ENCODE results near the gene LMNA.
A peak's percentile ranks its signal among the peaks of the same experiment; 100 is the strongest.

LMNA gene

GRCh38 chr1:156129687-156130577, 15.4 kb downstream of the LMNA start:
- in situ Hi-C loops (cut with MboI; ENCODE audit: low pct_unique_long_range_greater_than_20kb, low sequenced_read_pairs) = loop anchor here (5.0 kb wide), 1 partner anchor 38 kb away; no protein-coding TSS in a partner anchor
- DNase-seq = peak; percentile 82

DNA sequence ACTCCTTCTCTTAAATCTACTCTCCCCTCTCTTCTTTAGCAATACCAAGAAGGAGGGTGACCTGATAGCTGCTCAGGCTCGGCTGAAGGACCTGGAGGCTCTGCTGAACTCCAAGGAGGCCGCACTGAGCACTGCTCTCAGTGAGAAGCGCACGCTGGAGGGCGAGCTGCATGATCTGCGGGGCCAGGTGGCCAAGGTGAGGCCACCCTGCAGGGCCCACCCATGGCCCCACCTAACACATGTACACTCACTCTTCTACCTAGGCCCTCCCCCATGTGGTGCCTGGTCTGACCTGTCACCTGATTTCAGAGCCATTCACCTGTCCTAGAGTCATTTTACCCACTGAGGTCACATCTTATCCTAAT, 16.0 kb downstream of the LMNA start:
- DNase-seq = no peak
- in situ Hi-C loops (cut with MboI; ENCODE audit: low pct_unique_long_range_greater_than_20kb, low sequenced_read_pairs) = no loop called here

DNA sequence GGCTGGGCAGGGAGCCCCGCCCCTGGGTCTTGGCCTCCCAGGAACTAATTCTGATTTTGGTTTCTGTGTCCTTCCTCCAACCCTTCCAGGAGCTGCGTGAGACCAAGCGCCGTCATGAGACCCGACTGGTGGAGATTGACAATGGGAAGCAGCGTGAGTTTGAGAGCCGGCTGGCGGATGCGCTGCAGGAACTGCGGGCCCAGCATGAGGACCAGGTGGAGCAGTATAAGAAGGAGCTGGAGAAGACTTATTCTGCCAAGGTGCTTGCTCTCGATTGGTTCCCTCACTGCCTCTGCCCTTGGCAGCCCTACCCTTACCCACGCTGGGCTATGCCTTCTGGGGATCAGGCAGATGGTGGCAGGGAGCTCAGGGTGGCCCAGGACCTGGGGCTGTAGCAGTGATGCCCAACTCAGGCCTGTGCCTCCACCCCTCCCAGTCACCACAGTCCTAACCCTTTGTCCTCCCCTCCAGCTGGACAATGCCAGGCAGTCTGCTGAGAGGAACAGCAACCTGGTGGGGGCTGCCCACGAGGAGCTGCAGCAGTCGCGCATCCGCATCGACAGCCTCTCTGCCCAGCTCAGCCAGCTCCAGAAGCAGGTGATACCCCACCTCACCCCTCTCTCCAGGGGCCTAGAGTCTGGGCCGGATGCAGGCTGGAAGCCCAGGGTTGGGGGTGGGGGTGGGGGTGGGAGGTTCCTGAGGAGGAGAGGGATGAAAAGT, 20.4 kb downstream of the LMNA start:
- in situ Hi-C loops (cut with MboI; ENCODE audit: low pct_unique_long_range_greater_than_20kb, low sequenced_read_pairs) = no loop called here

DNA sequence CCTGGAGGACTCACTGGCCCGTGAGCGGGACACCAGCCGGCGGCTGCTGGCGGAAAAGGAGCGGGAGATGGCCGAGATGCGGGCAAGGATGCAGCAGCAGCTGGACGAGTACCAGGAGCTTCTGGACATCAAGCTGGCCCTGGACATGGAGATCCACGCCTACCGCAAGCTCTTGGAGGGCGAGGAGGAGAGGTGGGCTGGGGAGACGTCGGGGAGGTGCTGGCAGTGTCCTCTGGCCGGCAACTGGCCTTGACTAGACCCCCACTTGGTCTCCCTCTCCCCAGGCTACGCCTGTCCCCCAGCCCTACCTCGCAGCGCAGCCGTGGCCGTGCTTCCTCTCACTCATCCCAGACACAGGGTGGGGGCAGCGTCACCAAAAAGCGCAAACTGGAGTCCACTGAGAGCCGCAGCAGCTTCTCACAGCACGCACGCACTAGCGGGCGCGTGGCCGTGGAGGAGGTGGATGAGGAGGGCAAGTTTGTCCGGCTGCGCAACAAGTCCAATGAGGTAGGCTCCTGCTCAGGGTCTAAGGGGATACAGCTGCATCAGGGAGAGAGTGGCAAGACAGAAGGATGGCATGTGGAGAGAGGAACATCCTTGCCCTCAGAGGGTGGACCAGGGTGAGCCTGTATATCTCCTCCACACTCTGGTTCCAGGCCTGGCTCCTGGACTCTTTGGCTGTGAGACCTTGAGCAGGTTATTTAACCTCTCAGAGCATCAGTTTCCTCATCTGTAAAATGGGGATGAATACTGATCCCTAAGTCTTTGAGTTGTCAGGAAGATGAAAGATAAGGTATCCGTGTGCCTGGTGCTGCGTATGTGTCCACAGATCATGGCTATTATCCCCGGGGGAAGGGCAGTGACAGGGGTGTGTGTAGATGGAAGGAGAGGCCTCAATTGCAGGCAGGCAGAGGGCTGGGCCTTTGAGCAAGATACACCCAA, 21.7 kb downstream of the LMNA start:
- DNase-seq = no peak

More for the DNA sequence above, 20.4 kb downstream of the LMNA start:
- DNase-seq = no peak

DNA sequence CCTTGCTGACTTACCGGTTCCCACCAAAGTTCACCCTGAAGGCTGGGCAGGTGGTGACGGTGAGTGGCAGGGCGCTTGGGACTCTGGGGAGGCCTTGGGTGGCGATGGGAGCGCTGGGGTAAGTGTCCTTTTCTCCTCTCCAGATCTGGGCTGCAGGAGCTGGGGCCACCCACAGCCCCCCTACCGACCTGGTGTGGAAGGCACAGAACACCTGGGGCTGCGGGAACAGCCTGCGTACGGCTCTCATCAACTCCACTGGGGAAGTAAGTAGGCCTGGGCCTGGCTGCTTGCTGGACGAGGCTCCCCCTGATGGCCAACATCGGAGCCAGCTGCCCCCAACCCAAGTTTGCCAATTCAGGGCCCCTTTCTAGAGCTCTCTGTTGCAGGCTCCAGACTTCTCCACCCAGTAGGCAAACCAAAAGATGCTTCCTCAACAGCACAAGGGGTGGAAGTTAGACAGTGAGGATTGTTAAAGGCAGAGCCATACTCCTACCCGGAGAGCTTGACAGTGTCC, 22.5 kb downstream of the LMNA start:
- in situ Hi-C loops (cut with MboI; ENCODE audit: low pct_unique_long_range_greater_than_20kb, low sequenced_read_pairs) = no loop called here
- DNase-seq = no peak

More for the DNA sequence above, 21.7 kb downstream of the LMNA start:
- in situ Hi-C loops (cut with MboI; ENCODE audit: low pct_unique_long_range_greater_than_20kb, low sequenced_read_pairs) = no loop called here

GRCh38 chr1:156138458-156138867, 24.0 kb downstream of the LMNA start:
- in situ Hi-C loops (cut with MboI; ENCODE audit: low pct_unique_long_range_greater_than_20kb, low sequenced_read_pairs) = no loop called here
- DNase-seq = no peak

- DNase-seq = no peak
- in situ Hi-C loops (cut with MboI; ENCODE audit: low pct_unique_long_range_greater_than_20kb, low sequenced_read_pairs) = no loop called here
Observed at GRCh38 chr1:156140879-156141707, 26.6 kb downstream of the LMNA start.

- in situ Hi-C loops (cut with MboI; ENCODE audit: low pct_unique_long_range_greater_than_20kb, low sequenced_read_pairs) = no loop called here
- no peak for DNase-seq
Observed at GRCh38 chr1:156143765-156144489, 29.4 kb downstream of the LMNA start.

DNA sequence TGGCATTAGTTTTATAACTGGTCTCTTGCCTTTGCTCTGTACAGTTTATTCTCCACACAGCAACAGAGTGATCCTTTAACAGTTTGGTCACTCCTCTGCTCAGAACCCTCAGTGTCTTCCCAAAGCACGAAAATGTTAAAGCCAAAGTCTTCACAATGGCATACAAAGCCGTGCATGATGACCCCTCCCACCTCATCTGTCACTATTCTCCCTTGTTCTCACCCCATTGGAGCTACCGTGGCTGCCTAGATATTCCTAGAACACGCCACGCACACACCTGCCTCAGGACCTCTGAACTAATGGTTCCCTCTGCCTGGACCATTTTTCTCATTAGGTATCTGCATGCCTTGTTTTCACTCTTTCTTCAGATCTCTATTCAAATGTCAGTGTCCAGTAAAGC, 30.2 kb downstream of the LMNA start:
- DNase-seq = no peak
- in situ Hi-C loops (cut with MboI; ENCODE audit: low pct_unique_long_range_greater_than_20kb, low sequenced_read_pairs) = no loop called here

DNA sequence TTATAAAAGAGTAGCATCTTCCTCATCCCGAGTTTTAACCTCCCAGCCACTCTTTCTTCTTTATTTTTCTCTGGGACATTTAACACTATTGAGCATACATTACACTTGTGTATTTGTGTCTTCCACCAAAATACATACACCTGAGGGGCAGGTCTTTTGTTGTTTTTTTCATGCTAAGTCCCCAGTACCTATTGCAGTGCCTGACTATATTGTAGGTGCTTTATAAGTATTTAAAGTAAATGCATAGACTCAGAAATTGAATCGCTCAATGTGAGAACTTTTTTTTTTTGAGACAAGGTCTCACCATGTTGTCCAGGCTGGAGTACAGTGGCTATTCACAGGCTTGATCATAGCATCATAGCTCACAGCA, 31.1 kb downstream of the LMNA start:
- in situ Hi-C loops (cut with MboI; ENCODE audit: low pct_unique_long_range_greater_than_20kb, low sequenced_read_pairs) = no loop called here
- DNase-seq = no peak

- in situ Hi-C loops (cut with MboI; ENCODE audit: low pct_unique_long_range_greater_than_20kb, low sequenced_read_pairs) = no loop called here
- DNase-seq = peak; percentile 91
Observed at GRCh38 chr1:156146020-156146768, 31.7 kb downstream of the LMNA start.

DNA sequence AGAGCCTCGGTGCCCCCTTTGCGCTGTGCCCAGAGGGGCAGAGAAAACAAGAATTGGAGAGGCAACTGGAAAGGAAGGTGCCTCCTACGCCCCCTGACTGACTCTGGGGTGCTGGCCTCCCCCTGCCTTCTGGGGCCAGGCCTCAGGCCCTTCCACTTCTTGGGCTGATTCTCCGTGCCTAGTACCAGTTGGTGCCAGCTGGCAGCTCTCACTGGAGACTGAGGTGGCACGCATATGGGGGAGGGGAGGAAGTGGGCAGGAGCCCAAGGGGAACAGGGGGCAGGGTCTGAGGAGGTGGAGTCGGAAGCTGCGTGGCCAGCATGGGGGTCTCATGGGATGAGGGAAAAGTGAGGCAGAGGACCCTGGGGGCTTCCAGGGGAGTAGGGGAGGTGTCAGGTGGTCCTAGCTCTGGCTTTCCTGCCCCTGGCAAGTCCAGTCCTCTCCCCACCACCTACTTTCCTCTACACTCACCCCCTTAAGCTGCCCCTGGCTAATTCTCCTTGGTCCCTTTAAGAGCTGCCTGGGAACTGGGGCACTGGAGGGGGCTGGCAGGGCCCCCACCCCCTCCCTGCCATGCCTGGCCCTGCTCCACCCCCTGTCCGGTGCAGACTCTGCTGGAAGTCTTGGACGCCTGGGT, 32.4 kb downstream of the LMNA start:
- in situ Hi-C loops (cut with MboI; ENCODE audit: low pct_unique_long_range_greater_than_20kb, low sequenced_read_pairs) = no loop called here

GRCh38 chr1:156148216-156148615, 33.7 kb downstream of the LMNA start:
- in situ Hi-C loops (cut with MboI; ENCODE audit: low pct_unique_long_range_greater_than_20kb, low sequenced_read_pairs) = no loop called here
- DNase-seq = peak; percentile 83

More for the DNA sequence above, 32.4 kb downstream of the LMNA start:
- DNase-seq = no peak

DNA sequence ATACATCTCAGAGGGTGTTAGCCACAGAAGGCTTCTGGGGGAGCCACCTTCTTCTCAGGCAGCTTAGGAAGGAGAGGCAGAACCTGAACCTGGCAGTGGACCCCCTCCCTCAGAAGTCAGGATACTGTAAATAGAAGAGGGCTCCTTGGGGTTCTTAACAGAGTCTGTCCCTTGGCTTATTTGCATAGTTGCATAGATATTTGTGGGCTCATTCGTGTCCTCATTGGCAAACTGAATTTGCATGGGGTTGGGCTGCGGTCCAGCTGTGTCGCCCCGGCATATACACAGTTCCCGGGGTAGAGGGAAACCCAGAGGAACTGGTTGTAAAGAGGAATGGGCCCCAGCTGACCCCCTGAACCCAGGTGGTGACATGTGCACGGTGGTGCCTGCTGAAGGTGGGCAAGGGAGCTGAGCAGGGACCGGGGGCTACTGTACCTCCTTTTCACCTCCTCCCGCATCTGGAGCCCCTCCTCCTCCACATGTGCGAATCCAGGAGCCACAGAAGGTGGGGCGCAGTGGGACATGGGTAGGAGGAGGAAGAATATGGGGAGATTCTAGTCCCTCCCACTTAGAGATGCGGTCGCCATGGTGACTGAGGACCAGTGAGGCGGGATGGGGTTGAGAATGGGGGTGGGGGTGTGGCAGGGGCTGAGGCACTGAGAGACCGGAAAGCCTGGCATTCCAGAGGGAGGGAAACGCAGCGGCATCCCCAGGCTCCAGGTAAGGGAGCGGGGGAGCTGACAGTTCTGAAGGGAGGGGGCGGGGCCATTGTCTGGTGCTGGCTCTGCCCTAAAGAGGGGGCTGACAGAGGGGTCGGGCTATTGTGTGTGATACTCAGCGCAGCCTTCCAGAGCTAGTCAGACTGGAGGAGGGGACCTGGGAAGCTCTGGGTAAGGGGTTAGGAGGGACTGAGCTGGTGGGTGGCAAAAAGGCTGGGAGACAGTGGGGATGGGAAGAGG, 35.1 kb downstream of the LMNA start:
- in situ Hi-C loops (cut with MboI; ENCODE audit: low pct_unique_long_range_greater_than_20kb, low sequenced_read_pairs) = no loop called here
- no peak for DNase-seq

GRCh38 chr1:156150333-156151011, 36.0 kb downstream of the LMNA start:
- in situ Hi-C loops (cut with MboI; ENCODE audit: low pct_unique_long_range_greater_than_20kb, low sequenced_read_pairs) = no loop called here
- no peak for DNase-seq

Measured in KBM-7 (cell line).